GM12865 (cell line): ENCODE measurements around the gene PRG3.
A peak's percentile ranks its signal among the peaks of the same experiment; 100 is the strongest.

Experiments used
- DNase-seq: peaks from one replicate; pipeline ENCODE4 v3.0.0; 2010; ENCODE audit warnings: low read depth
- H3K4me3 ChIP-seq: 2 replicates; pipeline ENCODE4 v1.5.1; 2011; ENCODE audit warnings: mild to moderate bottlenecking, low read depth, low read length, control low read depth
- TF ChIP-seq, protein P1 (sequence below): IDR thresholded peaks from 2 replicates; pipeline ENCODE4 v1.5.1; 2011; ENCODE audit warnings: low read length, control low read depth, low read depth, inconsistent platforms; ENCODE audit not compliant: insufficient read depth; ENCODE audit errors: missing control alignments

PRG3 gene

DNA sequence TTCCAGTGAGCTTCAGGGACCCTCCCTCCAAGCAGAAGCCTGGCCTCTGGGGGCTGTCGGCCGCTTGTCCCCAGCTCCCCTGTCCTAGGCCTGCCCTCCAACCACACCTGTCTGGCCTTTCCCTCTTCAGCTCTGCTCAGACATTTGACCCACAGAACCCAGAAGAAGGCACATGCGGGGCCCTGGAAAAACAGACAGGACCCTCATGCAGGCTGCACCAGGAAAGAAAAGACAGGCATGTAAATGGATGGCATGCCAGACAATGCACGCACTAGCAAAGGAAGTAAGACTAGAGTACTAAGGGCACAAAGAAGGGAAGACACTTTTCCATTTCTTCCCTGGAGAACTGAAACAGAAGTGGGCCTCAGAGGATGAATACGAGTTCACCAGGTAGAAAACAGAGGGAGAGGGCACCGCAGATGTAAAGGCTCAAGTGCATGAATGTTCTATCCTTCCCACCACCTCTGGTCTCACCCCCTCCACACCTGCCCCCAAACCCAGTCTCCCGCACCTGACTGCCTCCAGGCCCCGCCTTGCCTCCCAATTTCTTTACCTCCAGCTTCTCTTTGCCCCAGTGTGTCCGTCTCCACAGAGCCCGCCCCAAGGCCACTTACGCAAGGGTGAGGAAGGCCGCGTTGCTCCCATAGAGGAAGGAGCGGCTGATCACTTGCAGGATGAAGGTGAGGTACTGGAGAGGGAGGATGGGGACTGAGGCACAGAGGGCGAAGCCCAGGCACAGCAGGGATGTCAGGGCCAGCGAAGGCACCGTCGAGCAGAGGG is 28.6 kb upstream of the PRG3 start:
- DNase-seq: no peak
- no peak overlapping the region for H3K4me3 ChIP-seq
- TF ChIP-seq, protein P1, sequence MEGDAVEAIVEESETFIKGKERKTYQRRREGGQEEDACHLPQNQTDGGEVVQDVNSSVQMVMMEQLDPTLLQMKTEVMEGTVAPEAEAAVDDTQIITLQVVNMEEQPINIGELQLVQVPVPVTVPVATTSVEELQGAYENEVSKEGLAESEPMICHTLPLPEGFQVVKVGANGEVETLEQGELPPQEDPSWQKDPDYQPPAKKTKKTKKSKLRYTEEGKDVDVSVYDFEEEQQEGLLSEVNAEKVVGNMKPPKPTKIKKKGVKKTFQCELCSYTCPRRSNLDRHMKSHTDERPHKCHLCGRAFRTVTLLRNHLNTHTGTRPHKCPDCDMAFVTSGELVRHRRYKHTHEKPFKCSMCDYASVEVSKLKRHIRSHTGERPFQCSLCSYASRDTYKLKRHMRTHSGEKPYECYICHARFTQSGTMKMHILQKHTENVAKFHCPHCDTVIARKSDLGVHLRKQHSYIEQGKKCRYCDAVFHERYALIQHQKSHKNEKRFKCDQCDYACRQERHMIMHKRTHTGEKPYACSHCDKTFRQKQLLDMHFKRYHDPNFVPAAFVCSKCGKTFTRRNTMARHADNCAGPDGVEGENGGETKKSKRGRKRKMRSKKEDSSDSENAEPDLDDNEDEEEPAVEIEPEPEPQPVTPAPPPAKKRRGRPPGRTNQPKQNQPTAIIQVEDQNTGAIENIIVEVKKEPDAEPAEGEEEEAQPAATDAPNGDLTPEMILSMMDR: no peak

- no peak for DNase-seq
- H3K4me3 ChIP-seq: no peak overlapping the region
Observed at GRCh38 chr11:57408771-57409170, 27.8 kb upstream of the PRG3 start.

GRCh38 chr11:57407941-57408475 is 27.1 kb upstream of the PRG3 start:
- no peak overlapping the region for H3K4me3 ChIP-seq
- DNase-seq: no peak
- TF ChIP-seq, protein P1: no peak

More at GRCh38 chr11:57408771-57409170, 27.8 kb upstream of the PRG3 start:
- TF ChIP-seq, protein P1: no peak

GRCh38 chr11:57407010-57407920 is 26.3 kb upstream of the PRG3 start:
- no peak overlapping the region for H3K4me3 ChIP-seq
- TF ChIP-seq, protein P1: no peak
- no peak for DNase-seq

DNA sequence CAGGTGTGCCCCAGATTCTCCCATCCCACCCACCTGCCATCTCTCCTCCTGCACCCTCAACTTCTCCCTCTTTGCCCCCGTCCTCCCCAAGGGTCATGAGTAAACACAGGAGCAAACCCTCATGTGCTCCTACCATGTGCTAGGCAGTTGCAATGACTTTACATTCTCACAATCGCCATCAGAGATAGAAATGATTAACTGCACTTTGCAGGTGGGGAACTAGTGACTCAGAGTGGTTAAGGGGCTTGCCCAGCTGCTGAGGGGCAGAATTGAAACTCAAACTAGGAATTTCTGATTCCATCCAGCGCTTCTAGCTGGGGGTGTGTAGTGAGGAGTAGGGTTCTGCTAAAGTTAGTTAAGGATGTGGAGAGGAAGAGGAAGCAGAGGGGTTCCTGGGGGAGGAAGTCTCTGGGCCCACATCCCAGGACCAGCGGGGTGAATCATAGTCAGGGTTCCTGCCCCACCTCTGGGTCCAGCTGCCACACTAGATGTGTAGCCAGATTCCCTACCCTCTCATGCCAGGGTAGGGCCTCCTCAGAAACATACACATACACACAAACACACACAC is 25.5 kb upstream of the PRG3 start:
- no peak overlapping the region for H3K4me3 ChIP-seq
- TF ChIP-seq, protein P1: no peak
- peak; percentile 58 for DNase-seq

GRCh38 chr11:57405271-57405860 is 24.4 kb upstream of the PRG3 start:
- TF ChIP-seq, protein P1: no peak
- no peak for DNase-seq
- no peak overlapping the region for H3K4me3 ChIP-seq
